SHP77 treated with DMSO at 0.1 percent for 48 hours (cell line): ENCODE results near the gene RBL2.

Source experiments
- DNase-seq: peaks from one replicate; lab custom pipeline; 2025; lab: John Stamatoyannopoulos, UW

The RBL2 gene

DNA sequence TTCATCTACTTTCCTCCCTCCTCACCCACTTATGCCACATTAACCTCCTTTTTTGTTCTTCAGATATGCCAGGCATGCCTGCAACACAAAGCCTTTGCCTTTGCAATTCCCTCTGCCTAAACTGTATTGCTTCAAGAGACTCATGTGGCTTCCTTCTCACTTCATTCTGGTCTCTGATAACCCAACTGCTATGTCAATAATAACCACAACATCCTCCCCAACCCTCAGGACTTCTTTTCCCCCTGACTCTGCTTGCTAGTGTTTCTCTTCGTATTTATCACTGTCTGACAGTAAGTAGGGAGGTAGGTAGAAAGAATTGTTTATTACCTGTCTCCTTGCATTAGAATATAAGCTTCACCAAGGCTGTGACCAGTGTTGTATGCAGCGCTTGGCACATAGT, 22.4 kb downstream of the RBL2 start:
- DNase-seq = no peak

DNA sequence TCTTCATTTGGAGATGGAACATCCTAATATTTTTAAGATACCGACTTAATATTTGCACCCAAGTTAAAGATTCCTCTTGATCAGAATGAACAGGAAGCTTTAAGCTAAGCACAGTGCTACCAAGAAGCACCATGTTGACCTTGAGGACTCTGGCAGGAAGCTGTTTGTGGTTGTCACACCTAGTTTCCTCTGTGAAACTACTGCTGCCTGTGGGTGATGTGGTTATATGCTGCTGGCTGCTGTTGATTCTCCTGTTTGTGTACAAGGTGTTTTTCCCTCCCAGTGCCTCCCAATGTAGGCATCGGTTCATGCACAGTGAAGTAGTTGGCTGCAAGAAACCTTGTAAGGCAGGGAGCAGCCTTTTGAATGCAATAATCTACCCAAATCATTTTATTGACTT, 23.4 kb downstream of the RBL2 start:
- no peak for DNase-seq

GRCh38 chr16:53458635-53459034, 24.4 kb downstream of the RBL2 start:
- DNase-seq = no peak

DNA sequence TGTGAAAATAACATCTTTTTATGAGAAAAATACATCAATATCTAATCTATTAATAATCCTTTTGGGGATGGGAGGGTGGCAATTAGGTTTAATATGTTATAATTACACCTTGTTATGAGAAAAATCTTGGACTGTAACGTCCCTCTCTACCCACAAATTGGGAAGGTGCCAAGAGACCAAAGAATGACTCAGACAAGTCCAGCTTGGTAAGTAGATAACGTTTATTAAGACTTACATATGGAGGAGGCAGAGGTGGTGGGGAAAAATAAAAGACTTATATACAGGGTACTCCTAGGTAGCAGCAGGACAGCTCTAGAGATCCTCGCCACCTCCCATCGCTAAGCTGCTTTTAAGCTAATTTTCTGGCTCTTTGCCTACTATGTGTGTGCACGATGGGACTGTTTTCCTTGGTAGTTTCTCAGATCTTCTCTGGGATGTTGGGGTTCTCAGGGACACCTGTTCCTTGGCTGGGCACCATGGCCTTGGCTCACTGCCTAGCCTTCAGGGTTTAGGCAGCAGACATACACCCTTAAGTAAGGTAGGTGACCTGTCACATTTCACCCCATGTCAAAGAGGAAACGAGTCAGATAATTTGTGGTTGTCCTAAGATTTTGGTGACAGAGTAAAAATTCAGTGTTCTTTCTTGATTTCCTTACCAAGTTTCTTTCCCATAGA, 31.5 kb downstream of the RBL2 start:
- DNase-seq = no peak

DNA sequence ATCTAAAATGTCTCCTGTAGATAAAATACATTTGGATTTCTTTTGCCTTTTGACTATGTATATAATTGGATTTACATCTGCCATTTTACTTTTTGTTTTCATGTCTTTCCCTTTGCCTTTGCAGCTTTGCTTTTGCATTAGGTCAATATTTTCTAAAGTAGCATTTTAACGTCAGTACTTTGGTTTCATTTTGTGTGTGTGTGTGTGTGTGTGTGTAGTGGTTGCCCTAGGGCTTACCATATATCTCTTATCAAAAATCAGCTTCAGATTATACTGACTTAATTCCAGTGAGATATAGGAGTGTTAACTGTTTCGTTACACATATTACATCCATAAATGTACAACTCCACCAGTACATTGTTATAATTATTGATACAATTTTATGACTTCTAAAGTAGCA, 42.6 kb downstream of the RBL2 start:
- DNase-seq = no peak

DNA sequence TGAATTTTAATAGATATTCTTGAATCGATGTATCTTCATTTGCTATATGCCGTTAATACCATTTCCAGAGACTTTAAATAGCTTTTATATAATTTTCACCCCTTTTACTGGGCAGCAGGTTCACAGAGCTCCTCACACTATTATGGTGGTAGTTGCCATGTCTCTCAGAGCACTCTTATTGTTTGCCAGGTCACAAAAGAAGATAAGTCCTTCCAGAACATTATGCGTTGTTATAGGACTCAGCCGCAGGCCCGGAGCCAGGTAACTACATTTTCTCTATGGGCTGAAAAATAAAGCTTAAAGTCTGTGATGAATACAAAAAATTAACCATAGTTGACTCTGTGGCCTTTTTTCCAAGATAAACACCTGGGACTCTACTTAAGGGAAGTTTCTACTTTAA, 44.7 kb downstream of the RBL2 start:
- no peak for DNase-seq

GRCh38 chr16:53480394-53480793, 46.1 kb downstream of the RBL2 start:
- no peak for DNase-seq

DNA sequence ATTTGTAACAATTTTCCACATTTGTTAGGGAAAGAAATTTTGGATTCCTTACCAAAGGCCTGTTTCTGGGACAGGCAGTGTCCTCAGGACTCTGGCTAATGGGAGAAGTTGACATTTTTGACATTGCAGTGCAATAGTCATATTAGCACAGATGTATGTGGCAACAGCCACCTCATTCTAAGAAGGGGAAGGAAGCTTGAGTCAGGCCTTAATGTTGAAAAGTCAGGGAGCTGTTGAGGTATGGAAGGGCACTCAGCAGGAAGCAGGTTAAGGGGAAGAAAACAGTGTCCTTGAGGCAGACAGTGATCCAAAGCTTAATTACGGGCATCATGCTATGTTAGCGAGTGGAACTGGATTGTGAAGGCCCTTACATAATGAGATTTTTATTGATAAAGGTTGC, 47.9 kb downstream of the RBL2 start:
- no peak for DNase-seq

GRCh38 chr16:53484542-53484941, 50.3 kb downstream of the RBL2 start:
- DNase-seq = no peak

GRCh38 chr16:53486230-53486629, 52.0 kb downstream of the RBL2 start:
- no peak for DNase-seq

- DNase-seq = no peak
These were observed 55.5 kb downstream of the RBL2 start for GRCh38 chr16:53489755-53490154.

GRCh38 chr16:53492503-53492902, 58.2 kb downstream of the RBL2 start:
- no peak for DNase-seq

DNA sequence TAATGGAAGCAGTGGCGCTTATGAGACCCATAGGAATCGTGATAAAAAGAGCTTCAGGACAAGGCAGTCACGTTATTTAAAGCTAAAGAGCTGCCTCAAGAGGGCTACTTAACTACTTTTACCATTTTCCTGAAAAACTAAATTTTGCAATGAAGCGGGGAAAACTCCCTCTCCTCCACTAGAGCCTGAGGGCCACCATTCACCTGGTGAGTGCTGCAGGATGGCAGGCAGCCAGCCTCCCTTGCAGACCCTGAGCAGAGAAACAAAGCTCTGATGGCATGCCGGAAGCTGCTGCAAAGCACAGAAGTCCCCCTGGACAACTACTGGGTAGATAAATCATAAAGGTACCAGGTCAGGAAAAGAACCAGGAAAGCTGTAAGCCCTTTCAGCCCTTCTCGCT, 60.4 kb downstream of the RBL2 start:
- DNase-seq = no peak

- DNase-seq = no peak
These were observed 61.1 kb downstream of the RBL2 start for GRCh38 chr16:53495325-53495724.

DNA sequence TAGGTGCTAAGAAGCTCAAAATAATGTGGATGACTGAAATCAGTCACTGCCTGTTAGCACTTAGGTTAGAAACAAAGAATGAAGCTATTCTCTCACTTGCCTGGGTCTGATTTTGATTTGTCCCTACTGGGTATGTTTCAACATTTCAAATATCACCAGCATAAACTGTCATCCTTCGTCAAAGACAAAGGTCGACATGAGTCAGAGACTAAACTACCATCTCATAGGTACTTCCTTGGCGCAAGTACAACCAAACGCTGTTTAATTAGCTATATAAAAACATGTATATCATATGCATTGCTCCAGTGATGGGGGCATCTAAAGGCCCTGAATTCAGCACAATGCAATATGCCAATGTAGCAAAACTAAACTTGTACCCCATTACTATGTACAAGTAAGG, 64.7 kb downstream of the RBL2 start:
- DNase-seq = no peak

- DNase-seq = no peak
These were observed 67.1 kb downstream of the RBL2 start for GRCh38 chr16:53501216-53501859.

GRCh38 chr16:53502331-53503269, 68.3 kb downstream of the RBL2 start, which contains the start of gene AKTIP:
Gene AKTIP, minus strand, starts transcription at chr16:53503209. Its CDS starts 2,950 bp downstream, at chr16:53500259.
- DNase-seq = no peak

DNA sequence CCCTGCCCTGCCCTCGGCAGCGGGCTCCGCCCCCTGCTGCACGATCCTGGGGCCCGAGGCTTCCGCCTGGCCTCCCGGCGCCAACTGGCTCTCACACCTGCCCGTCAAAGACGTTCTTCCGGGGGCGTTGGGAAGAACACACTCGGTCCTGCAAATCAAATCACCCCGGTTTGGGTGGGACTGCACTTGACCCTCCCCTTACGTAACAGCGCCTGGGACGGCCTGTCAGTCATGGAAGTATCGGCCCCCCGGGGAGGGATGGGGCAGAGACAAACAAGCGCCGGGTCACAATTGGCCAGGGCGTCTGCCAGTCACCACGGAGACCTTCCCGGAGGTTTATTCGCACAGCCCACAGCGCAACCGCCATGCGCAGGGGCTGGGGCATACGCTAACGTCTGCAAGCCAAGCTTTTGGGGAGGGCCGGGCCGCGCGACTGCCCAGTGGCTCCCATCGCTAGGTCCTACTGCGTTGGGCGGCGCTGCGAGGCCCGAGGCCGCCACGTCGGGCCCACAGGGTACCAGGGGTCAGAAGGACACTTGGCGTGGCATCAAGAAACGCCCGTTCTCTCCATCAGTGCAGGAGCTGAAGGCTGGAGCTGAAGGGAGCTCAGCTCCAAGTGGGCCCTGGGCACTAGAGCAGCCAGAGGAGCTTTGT, 69.1 kb downstream of the RBL2 start:
- peak; percentile 98 for DNase-seq

DNA sequence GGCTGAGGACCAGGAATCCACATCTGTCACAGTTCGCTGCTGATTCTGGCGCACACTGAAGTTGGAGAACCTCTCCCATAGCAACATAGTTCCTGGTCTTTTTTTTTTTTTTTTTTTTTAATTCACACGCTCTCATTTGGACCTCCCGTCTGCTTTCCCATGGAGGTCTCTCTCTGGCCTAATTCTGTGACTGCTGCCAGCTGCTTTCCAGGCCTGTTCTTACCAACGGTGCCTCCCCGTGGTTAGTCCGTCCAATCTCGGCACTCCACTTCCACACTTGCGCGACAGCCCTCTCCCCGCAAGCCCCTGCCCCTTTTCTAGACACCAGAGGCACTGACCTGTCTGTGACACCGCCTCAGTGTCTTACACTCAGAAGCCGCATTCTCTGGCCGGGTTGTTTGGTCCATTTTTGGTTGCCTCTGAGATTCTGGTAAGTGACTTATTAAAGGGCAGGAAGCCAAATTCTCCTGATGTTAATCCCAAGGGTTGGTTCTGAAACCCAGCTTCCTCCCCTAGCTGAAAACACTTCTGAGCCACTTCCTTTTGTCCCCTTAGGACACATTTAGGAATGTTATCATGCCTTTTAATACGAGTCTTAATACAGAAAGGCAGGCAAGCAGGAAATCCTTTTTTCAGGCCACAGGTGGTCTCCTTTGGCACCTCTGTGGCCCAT, 69.9 kb downstream of the RBL2 start:
- DNase-seq = no peak

DNA sequence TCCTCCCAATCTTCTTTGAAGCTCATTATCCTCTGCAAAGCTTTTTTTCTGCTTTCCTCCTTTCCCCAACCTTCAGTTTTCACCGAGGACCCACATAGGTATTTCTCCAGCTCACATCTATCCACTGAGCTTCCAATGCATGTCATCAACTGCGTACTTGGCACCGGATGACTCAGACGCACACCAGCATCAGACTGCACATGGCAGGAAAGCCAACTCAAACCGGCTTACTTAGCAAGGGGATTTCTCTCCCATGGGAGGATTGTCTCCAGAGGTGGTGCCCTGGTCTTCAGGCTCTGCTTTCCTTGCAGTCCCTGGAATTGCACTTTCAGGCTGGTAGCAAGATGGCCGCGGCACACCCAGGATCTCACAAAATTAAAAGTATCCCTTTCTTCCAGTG, 70.4 kb downstream of the RBL2 start:
- no peak for DNase-seq

GRCh38 chr16:53506254-53506653, 72.0 kb downstream of the RBL2 start:
- no peak for DNase-seq
